Common myeloid progenitor, CD34-positive (primary cell): ENCODE measurements around the gene APOB.

ENCODE experiments used
- CTCF ChIA-PET: fragments of 350-600 bp; sonication (Branson Sonifier 250); formaldehyde crosslinking; loops from one replicate; lab custom pipeline; 2021; ENCODE audit warnings: antibody characterized with exemption; lab: Charles Lee
- POLR2A ChIA-PET: fragments of 350-600 bp; sonication (Branson Sonifier 250); formaldehyde crosslinking; loops from one replicate; lab custom pipeline; 2021; ENCODE audit warnings: antibody characterized with exemption; lab: Charles Lee
- DNase-seq, 3 donors: peaks; one replicate each; pipeline versions ENCODE4 v3.0.0 to v3.0.0-alpha.2; 2013
- H3K27ac ChIP-seq, 2 experiments: 1 replicate in 1 of 2; 2 replicates in 1 of 2; pipeline ENCODE4 v1.7.0; 2013; ENCODE audit warnings: inconsistent platforms in 2 of 2, low read length in 2 of 2, mild to moderate bottlenecking in 2 of 2, low read depth in 1 of 2, moderate library complexity in 1 of 2; ENCODE audit not compliant: severe bottlenecking in 2 of 2, insufficient read depth in 1 of 2, poor library complexity in 1 of 2
- H3K27me3 ChIP-seq, 5 experiments: replicated peaks in 2 of 5; 1 replicate in 3 of 5; 2 replicates in 2 of 5; pipeline versions ENCODE4 v1.6.1 to v1.7.0; 2013; ENCODE audit warnings: low read length in 4 of 5, mild to moderate bottlenecking in 2 of 5, moderate library complexity in 2 of 5, inconsistent platforms in 1 of 5; ENCODE audit not compliant: insufficient read depth in 5 of 5, control insufficient read depth in 4 of 5
- H3K36me3 ChIP-seq, 4 experiments: 1 replicate in 2 of 4; 2 replicates in 2 of 4; pipeline versions ENCODE4 v1.6.1 to v1.7.0; 2013; ENCODE audit warnings: low read length in 3 of 4, control low read depth in 1 of 4, mild to moderate bottlenecking in 1 of 4; ENCODE audit not compliant: control insufficient read depth in 4 of 4, insufficient read depth in 4 of 4
- H3K4me1 ChIP-seq, 4 experiments: 1 replicate in 3 of 4; 2 replicates in 1 of 4; pipeline versions ENCODE4 v1.6.1 to v1.7.1; 2013; ENCODE audit warnings: low read length in 3 of 4, mild to moderate bottlenecking in 3 of 4, control low read depth in 1 of 4, inconsistent platforms in 1 of 4, moderate library complexity in 1 of 4; ENCODE audit not compliant: control insufficient read depth in 4 of 4, insufficient read depth in 4 of 4; ENCODE audit errors: control extremely low read depth in 1 of 4
- H3K4me3 ChIP-seq, 7 experiments: 1 replicate in 4 of 7; 2 replicates in 3 of 7; pipeline versions ENCODE4 v1.5.1 to v1.7.0; 2013; ENCODE audit warnings: mild to moderate bottlenecking in 7 of 7, low read length in 6 of 7, moderate library complexity in 6 of 7, inconsistent platforms in 2 of 7, low read depth in 2 of 7, control low read depth in 1 of 7; ENCODE audit not compliant: insufficient read depth in 4 of 7, control insufficient read depth in 1 of 7; ENCODE audit errors: extremely low read depth in 1 of 7
- H3K9me3 ChIP-seq, 5 experiments: 1 replicate in 4 of 5; 2 replicates in 1 of 5; pipeline versions ENCODE4 v1.6.1 to v1.7.1; 2013; ENCODE audit warnings: low read length in 4 of 5, mild to moderate bottlenecking in 2 of 5, inconsistent platforms in 1 of 5, low read depth in 1 of 5, moderate library complexity in 1 of 5; ENCODE audit not compliant: control insufficient read depth in 4 of 5, insufficient read depth in 2 of 5; ENCODE audit errors: control extremely low read depth in 1 of 5
- WGBS: methylation state at CpG from one replicate; pipeline ENCODE4 v1.1.5; 2013; ENCODE audit not compliant: insufficient coverage; 5-methylcytosine and 5-hydroxymethylcytosine counted together

The APOB gene

DNA sequence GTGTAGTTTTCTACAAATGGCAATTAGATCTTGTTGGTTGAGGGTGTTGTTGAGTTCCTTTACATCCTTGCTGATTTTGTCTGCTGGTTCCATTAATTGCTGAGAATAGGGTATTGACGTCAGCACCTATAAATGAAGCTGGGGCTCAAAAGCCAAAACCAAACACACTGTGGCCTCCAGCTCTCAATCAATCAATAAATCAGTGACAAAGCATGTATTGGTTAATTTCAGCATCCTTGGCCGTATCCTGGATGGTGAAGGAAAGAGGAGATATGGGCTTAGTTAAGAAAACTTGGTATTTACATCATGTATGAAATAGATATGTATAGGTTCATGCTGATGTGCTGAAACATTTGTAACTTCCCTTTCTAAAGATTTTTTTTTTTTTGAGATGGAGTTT lies 13.2 kb upstream of the APOB start:
- H3K9me3 ChIP-seq: no peaks in the 10 kb centered on the region
- no peaks in the 10 kb centered on the region for H3K36me3 ChIP-seq
- no peak overlapping the region for H3K4me3 ChIP-seq
- no peaks in the 10 kb centered on the region for H3K4me1 ChIP-seq
- H3K27me3 ChIP-seq: no peaks in the 10 kb centered on the region
- no CpG with 5 or more reads among the region's 2 CpGs for WGBS
- DNase-seq: no peak
- H3K27ac ChIP-seq: no peak overlapping the region
- POLR2A ChIA-PET: interaction anchor here (0.5 kb wide), 1 partner anchor 330 kb away, joined by 4 read pairs; no protein-coding TSS in a partner anchor
- CTCF ChIA-PET: interaction anchor here (0.6 kb wide), 1 partner anchor 328 kb away, joined by 3 read pairs; no protein-coding TSS in a partner anchor

DNA sequence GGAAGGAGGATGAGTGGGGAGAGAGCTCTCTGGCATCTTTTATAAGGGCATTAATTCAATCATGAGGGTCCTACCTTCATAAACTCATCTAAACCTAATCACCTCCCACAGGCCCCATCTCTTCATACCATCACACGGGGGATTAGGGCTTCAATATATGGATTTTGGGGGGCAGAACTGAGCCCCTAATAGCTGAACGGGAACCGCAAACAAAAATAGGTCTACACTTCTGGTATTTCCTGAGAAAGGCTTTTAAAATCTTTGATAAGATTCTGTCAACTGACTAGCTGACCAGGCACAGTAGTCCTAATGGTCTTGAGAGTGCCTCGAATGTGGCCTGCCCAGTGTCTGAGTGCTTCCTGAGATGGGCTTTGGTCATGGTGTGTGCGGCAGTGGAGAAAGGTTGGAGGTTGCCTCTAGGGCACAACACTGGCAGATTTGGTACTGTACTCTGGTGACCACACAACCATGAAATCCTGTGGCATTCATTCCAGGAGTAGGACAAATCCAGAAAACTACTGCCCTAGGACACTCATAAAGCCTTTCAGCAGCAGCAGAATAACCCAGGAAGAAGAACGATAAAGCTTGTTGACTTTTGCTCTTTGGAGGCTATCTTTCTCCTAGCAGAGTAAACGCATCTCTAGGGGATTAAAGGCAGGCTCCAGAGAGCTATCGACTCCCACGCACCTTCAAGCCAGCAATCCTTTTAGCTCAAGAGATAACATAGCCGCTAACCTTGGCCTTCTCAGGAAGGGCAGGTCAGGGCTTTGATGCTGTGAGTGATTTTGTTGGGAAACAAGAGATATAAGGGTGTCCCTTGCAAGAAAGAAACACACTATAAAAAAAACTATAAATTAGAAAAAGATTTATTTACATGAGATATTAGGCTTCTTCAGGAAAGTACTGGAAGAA lies 12.3 kb upstream of the APOB start:
- no peak for DNase-seq
- Histone ChIP-seq H3K4me1 (no peaks in the 10 kb centered on the region), H3K4me3 (no peak overlapping the region), H3K27ac (no peak overlapping the region), H3K36me3 (no peaks in the 10 kb centered on the region), H3K27me3 (no peaks in the 10 kb centered on the region), H3K9me3 (no peaks in the 10 kb centered on the region)
- 94% methylated on average over 7 of the region's 10 CpGs for WGBS
- ChIA-PET POLR2A (no interaction called here), CTCF (interaction anchor here (1.0 to 2.7 kb wide), 3 partner anchors 14 to 62 kb away, joined by 3 to 15 read pairs (median 3); partner anchors contain the start of gene APOB)

DNA sequence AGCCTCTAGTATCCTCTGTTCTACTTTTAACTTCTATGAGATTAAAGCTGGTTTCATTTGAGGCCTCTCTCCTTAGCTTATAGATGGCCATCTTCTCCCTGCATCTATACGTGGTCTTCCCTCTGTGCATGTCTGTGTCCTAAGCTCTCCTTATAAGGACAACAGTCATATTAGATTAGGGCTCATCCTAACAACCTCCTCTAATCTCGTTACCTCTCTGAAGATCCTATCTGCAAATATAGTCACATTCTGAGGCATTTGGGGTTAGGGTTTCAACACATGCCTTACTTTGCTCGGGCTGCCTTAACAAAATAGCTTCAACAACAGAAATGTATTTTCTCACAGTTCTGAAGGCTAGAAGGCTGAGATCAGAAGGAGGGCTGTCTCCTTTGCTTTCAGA lies 11.6 kb upstream of the APOB start:
- H3K27ac ChIP-seq: no peak overlapping the region
- H3K36me3 ChIP-seq: no peaks in the 10 kb centered on the region
- ChIA-PET POLR2A (no interaction called here), CTCF (interaction anchor here (1.0 to 2.7 kb wide), 3 partner anchors 13 to 62 kb away, joined by 3 to 15 read pairs (median 3); partner anchors contain the start of gene APOB)
- no peaks in the 10 kb centered on the region for H3K4me1 ChIP-seq
- no peak for DNase-seq
- H3K27me3 ChIP-seq: no peaks in the 10 kb centered on the region
- no peaks in the 10 kb centered on the region for H3K9me3 ChIP-seq
- H3K4me3 ChIP-seq: no peak overlapping the region
- 100% methylated on average over 1 of the region's 3 CpGs for WGBS

- Histone ChIP-seq H3K4me1 (no peaks in the 10 kb centered on the region), H3K9me3 (no peaks in the 10 kb centered on the region), H3K27ac (no peak overlapping the region), H3K27me3 (no peaks in the 10 kb centered on the region), H3K4me3 (no peak overlapping the region), H3K36me3 (no peaks in the 10 kb centered on the region)
- WGBS: 100% methylated on average over 3 of the region's 6 CpGs
- ChIA-PET CTCF (interaction anchor here (0.6 to 2.7 kb wide), 2 partner anchors 12 to 318 kb away, joined by 3 to 15 read pairs; partner anchors contain the start of gene APOB), POLR2A (no interaction called here)
- no peak for DNase-seq
These were observed 10.1 kb upstream of the APOB start for GRCh38 chr2:21054011-21054410.

DNA sequence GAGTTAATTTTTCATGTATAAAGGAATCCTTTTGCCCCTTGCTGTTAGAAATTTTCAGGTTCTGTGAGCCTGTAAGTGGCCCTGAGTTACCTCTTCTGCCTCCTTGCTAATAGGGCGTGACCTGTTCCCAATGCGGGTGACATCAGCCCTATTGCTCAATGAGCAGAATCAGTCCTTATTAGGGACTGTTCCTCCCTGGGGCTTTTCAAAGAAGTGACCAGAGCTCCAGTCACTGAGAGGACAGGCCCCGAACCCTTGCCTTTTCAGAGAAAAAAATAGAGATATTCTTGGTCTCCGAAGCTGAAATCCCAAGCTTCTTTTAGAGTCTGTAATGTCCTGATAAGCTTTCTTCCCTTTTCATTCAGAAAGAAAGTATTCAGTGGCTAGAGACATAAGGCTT lies 8.2 kb upstream of the APOB start:
- H3K36me3 ChIP-seq: no peaks in the 10 kb centered on the region
- DNase-seq: no peak
- 71% methylated on average over 4 of the region's 4 CpGs for WGBS
- H3K4me1 ChIP-seq: no peaks in the 10 kb centered on the region
- H3K27ac ChIP-seq: no peak overlapping the region
- CTCF ChIA-PET: interaction anchor here (1.3 kb wide), 1 partner anchor 8 kb away, joined by 4 read pairs; the partner anchor contains the start of gene APOB
- no peaks in the 10 kb centered on the region for H3K9me3 ChIP-seq
- no peak overlapping the region for H3K4me3 ChIP-seq
- no peaks in the 10 kb centered on the region for H3K27me3 ChIP-seq
- POLR2A ChIA-PET: no interaction called here

DNA sequence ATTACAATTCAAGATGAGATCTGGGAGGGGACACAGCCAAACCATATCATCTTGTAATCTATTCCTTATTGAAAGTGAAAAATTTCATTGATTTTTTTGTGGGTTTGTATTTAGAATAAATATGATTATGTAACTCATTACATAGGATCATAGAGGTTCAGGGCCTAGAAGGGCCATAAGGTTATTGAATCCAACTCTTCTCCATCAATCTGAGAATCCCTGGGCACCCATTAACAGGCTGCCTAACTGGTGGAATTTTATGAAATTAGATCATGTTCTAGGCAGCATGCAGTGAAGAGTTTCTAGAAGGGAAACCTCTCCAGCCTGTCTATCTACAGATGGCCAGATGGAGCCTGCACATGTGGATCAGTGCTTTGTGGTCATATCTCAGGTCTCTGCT lies 6.3 kb upstream of the APOB start:
- POLR2A ChIA-PET: no interaction called here
- Histone ChIP-seq H3K4me3 (no peak overlapping the region), H3K27ac (no peak overlapping the region), H3K27me3 (peaks cover 1 to 6% (median 2%) of the 10 kb centered on the region in 5 experiments), H3K36me3 (no peaks in the 10 kb centered on the region), H3K9me3 (no peaks in the 10 kb centered on the region), H3K4me1 (no peaks in the 10 kb centered on the region)
- CTCF ChIA-PET: no interaction called here
- no peak for DNase-seq
